Gastroesophageal sphincter (tissue), 4 donors: ENCODE measurements around the gene DDX56. TPM values are rescaled to one million over a fixed set of nuclear protein-coding genes. Genes with fewer than 3 reads are reported as not detected.

Experiments used
- ATAC-seq: fragments of 150-250 bp; one replicate; pipeline ENCODE4 v1.9.1; 2016; ENCODE audit warnings: mild to moderate bottlenecking, moderate library complexity
- H3K27ac ChIP-seq, 4 donors: fragments of 200-600 bp; sonication (generic) in 3 of 4; 1 replicate in 3 of 4; 2 replicates in 1 of 4; pipeline ENCODE4 v1.5.1; 2016 to 2019
- H3K27me3 ChIP-seq: fragments of 200-600 bp; sonication (generic); one replicate; pipeline ENCODE4 v1.5.1; 2019
- H3K36me3 ChIP-seq, 2 donors: fragments of 200-600 bp; sonication (generic); one replicate each; pipeline ENCODE4 v1.5.1; 2019; ENCODE audit warnings: control low read depth in 1 of 2
- H3K4me1 ChIP-seq, 3 donors: fragments of 200-600 bp; sonication (generic); 1 replicate in 2 of 3; 2 replicates in 1 of 3; pipeline ENCODE4 v1.5.1; 2016 to 2019; ENCODE audit warnings: control low read depth in 2 of 3
- H3K4me3 ChIP-seq, 2 donors: fragments of 200-600 bp; sonication (generic); one replicate each; pipeline ENCODE4 v1.5.1; 2019; ENCODE audit warnings: mild to moderate bottlenecking in 1 of 2, moderate library complexity in 1 of 2
- H3K9me3 ChIP-seq, 3 donors: fragments of 200-600 bp; sonication (generic); one replicate each; pipeline ENCODE4 v1.5.1; 2017 to 2019; ENCODE audit warnings: control low read depth in 2 of 3
- CTCF ChIP-seq, 4 experiments: fragments of 200-600 bp in 2 of 4; fragments of 450-650 bp in 2 of 4; sonication (generic) in 1 of 4; IDR thresholded peaks; one replicate each; pipeline ENCODE4 v1.5.1; 2017 to 2019; ENCODE audit warnings: antibody characterized with exemption in 4 of 4, mild to moderate bottlenecking in 2 of 4, moderate library complexity in 2 of 4
- EP300 ChIP-seq: sonication (generic); formaldehyde crosslinking; IDR thresholded peaks from one replicate; pipeline ENCODE4 v1.6.1; 2017; ENCODE audit warnings: antibody characterized with exemption, mild to moderate bottlenecking
- POLR2A ChIP-seq, 2 donors: fragments of 450-650 bp; IDR thresholded peaks; one replicate each; pipeline ENCODE4 v1.6.1; 2017; ENCODE audit warnings: antibody characterized with exemption in 2 of 2, mild to moderate bottlenecking in 2 of 2, moderate library complexity in 1 of 2
- POLR2AphosphoS5 ChIP-seq: sonication (generic); formaldehyde crosslinking; IDR thresholded peaks from one replicate; pipeline ENCODE4 v1.6.1; 2017; ENCODE audit warnings: antibody characterized with exemption
- WGBS, 2 donors: methylation state at CpG; one replicate each; pipeline ENCODE4 v1.1.5; 2018; ENCODE audit warnings: low coverage in 1 of 2; 5-methylcytosine and 5-hydroxymethylcytosine counted together
- total RNA-seq, 4 donors: library from RNA; depleted of rRNA; stranded (reverse); fragments of >200 nt; gene quantifications; one replicate each; pipeline ENCODE4 v1.1.0, GENCODE V29; 2016

DDX56 gene
- total RNA-seq, 4 donors from 2014 or later = 34.2 to 46.4 (median 41.4) TPM

GRCh38 chr7:44566680-44567079 is 7.0 kb downstream of the DDX56 start:
- Histone ChIP-seq H3K27me3 (no peaks in the 10 kb centered on the region), H3K36me3 (peaks cover 0 to 89% of the 10 kb centered on the region in 2 donors), H3K4me3 (no peak overlapping the region), H3K9me3 (no peaks in the 10 kb centered on the region), H3K27ac (no peak overlapping the region), H3K4me1 (peaks cover 0 to 12% (median 3%) of the 10 kb centered on the region in 3 donors)
- TF ChIP-seq POLR2A (IDR thresholded peaks at IDR 0.05) (no peak), EP300 (no peak), CTCF (IDR thresholded peaks at IDR 0.05) (no peak), POLR2AphosphoS5 (no peak)
- ATAC-seq = no peak
- 84 to 88% methylated on average over 3 to 5 of the region's 5 CpGs for WGBS, 2 donors

GRCh38 chr7:44565795-44566559 is 7.7 kb downstream of the DDX56 start:
- TF ChIP-seq CTCF (IDR thresholded peaks at IDR 0.05) (peak in 1 of 4 experiments; percentile 3), EP300 (no peak)
- H3K4me1 ChIP-seq = peaks cover 0 to 9% (median 3%) of the 10 kb centered on the region in 3 donors
- H3K9me3 ChIP-seq = no peaks in the 10 kb centered on the region
- no peaks in the 10 kb centered on the region for H3K27me3 ChIP-seq
- H3K27ac ChIP-seq = peak overlapping the region in 3 of 4 donors; percentile 0 to 16 (median 14)
- no peak overlapping the region for H3K4me3 ChIP-seq
- 60 to 69% methylated on average over 2 to 8 of the region's 16 CpGs for WGBS, 2 donors
- ATAC-seq = peak; percentile 28
- peaks cover 0 to 82% of the 10 kb centered on the region in 2 donors for H3K36me3 ChIP-seq

- Histone ChIP-seq H3K27ac (peak overlapping the region in 3 of 4 donors; percentile 0 to 16 (median 14)), H3K4me3 (no peak overlapping the region), H3K36me3 (peaks cover 0 to 74% of the 10 kb centered on the region in 2 donors), H3K9me3 (no peaks in the 10 kb centered on the region), H3K27me3 (no peaks in the 10 kb centered on the region), H3K4me1 (peaks cover 0 to 9% (median 3%) of the 10 kb centered on the region in 3 donors)
- TF ChIP-seq CTCF (IDR thresholded peaks at IDR 0.05) = peak in 3 of 4 experiments; percentile 92 to 99 (median 95)
- no peak for TF ChIP-seq EP300
- peak; percentile 82 for ATAC-seq
- WGBS, 2 donors = 0% methylated on average over 2 of the region's 13 CpGs; no CpG with 5 or more reads in 1 of the 2 donors
These were observed 8.5 kb downstream of the DDX56 start for GRCh38 chr7:44565097-44565794.

GRCh38 chr7:44564606-44565005 is 9.1 kb downstream of the DDX56 start:
- Histone ChIP-seq H3K4me1 (peaks cover 0 to 9% (median 3%) of the 10 kb centered on the region in 3 donors), H3K27me3 (no peaks in the 10 kb centered on the region), H3K27ac (no peak overlapping the region), H3K9me3 (no peaks in the 10 kb centered on the region), H3K4me3 (no peak overlapping the region), H3K36me3 (peaks cover 0 to 68% of the 10 kb centered on the region in 2 donors)
- TF ChIP-seq EP300 (no peak), POLR2AphosphoS5 (no peak), CTCF (IDR thresholded peaks at IDR 0.05) (no peak), POLR2A (IDR thresholded peaks at IDR 0.05) (no peak)
- ATAC-seq = no peak
- WGBS, 2 donors = 55 to 79% methylated on average over 2 of the region's 2 CpGs
